COLO668 (cell line): Measurements from ENCODE around the gene RABL6.
"Not testable (repeated sequence)": the region's sequence is repeated elsewhere in the genome, so short reads cannot be mapped to it uniquely, and the experiment has no call there.

Experiments
- DNase-seq: peaks from one replicate; lab custom pipeline; 2025; ENCODE audit not compliant: unreplicated experiment; lab: John Stamatoyannopoulos, UW

RABL6 gene

GRCh38 chr9:136835162-136835931 is 27.6 kb downstream of the RABL6 start:
- DNase-seq: no peak

- no peak for DNase-seq
Observed at GRCh38 chr9:136835932-136836904, 28.5 kb downstream of the RABL6 start.

- DNase-seq: no peak
Observed at GRCh38 chr9:136837146-136837855, 29.6 kb downstream of the RABL6 start.

GRCh38 chr9:136837856-136838277 is 30.1 kb downstream of the RABL6 start:
- not testable (repeated sequence) for DNase-seq

- DNase-seq: no peak
Observed at GRCh38 chr9:136838314-136839228, 30.8 kb downstream of the RABL6 start.

- DNase-seq: no peak
Observed at GRCh38 chr9:136839229-136840139, 31.7 kb downstream of the RABL6 start.

GRCh38 chr9:136840140-136840876 is 32.6 kb downstream of the RABL6 start:
- peak; percentile 68 for DNase-seq

- DNase-seq: peak; percentile 94
Observed at GRCh38 chr9:136840877-136841645, 33.3 kb downstream of the RABL6 start.

GRCh38 chr9:136841646-136842379 is 34.1 kb downstream of the RABL6 start:
- peak; percentile 77 for DNase-seq

GRCh38 chr9:136842380-136842948 is 34.7 kb downstream of the RABL6 start, which contains the start of gene AJM1:
AJM1 (plus strand) TSS chr9:136842478; CDS start chr9:136844415, 1,937 bp downstream.
- DNase-seq: peak; percentile 82

- not testable (repeated sequence) for DNase-seq
Observed at GRCh38 chr9:136843159-136843800, 35.5 kb downstream of the RABL6 start.

GRCh38 chr9:136843801-136844740 is 36.3 kb downstream of the RABL6 start:
- DNase-seq: peak; percentile 33

- no peak for DNase-seq
Observed at GRCh38 chr9:136844761-136845464, 37.2 kb downstream of the RABL6 start.
